Loucy (cell line): ENCODE results near the gene URI1.

ENCODE experiments used
- H2AFZ ChIP-seq: fragments of 200-600 bp; sonication (generic); 2 replicates; pipeline ENCODE4 v1.6.0; 2016; ENCODE audit warnings: antibody characterized with exemption, mild to moderate bottlenecking, low read length, moderate library complexity
- H3F3A ChIP-seq: fragments of 200-600 bp; 2 replicates; pipeline ENCODE4 v1.6.0; 2016; ENCODE audit warnings: antibody characterized with exemption, low read depth, mild to moderate bottlenecking
- H3K27me3 ChIP-seq: fragments of 200-600 bp; sonication (generic); 2 replicates; pipeline ENCODE4 v1.6.1; 2014; ENCODE audit warnings: low read length, mild to moderate bottlenecking; ENCODE audit not compliant: insufficient read depth, poor library complexity, severe bottlenecking
- H3K36me3 ChIP-seq: fragments of 200-600 bp; sonication (generic); 2 replicates; pipeline ENCODE4 v1.6.1; 2016; ENCODE audit warnings: low read length; ENCODE audit not compliant: insufficient read depth
- H3K4me1 ChIP-seq: fragments of 200-600 bp; sonication (generic); 2 replicates; pipeline ENCODE4 v1.5.1; 2014; ENCODE audit warnings: low read length, mild to moderate bottlenecking; ENCODE audit not compliant: insufficient read depth, poor library complexity, severe bottlenecking
- H3K4me2 ChIP-seq: fragments of 200-600 bp; sonication (generic); 2 replicates; pipeline ENCODE4 v1.6.0; 2014; ENCODE audit warnings: antibody characterized with exemption, low read length, low read depth, mild to moderate bottlenecking; ENCODE audit not compliant: poor library complexity, severe bottlenecking
- H3K4me3 ChIP-seq: fragments of 200-600 bp; sonication (generic); 2 replicates; pipeline ENCODE4 v1.5.1; 2014; ENCODE audit warnings: low read length, mild to moderate bottlenecking, mixed read lengths; ENCODE audit not compliant: poor library complexity, severe bottlenecking
- H3K79me2 ChIP-seq: fragments of 200-600 bp; sonication (generic); 2 replicates; pipeline ENCODE4 v1.6.1; 2014; ENCODE audit warnings: low read length; ENCODE audit not compliant: insufficient read depth
- H3K9ac ChIP-seq: fragments of 200-600 bp; sonication (generic); 2 replicates; pipeline ENCODE4 v1.6.0; 2014; ENCODE audit warnings: mild to moderate bottlenecking, low read depth, low read length, moderate library complexity; ENCODE audit not compliant: poor library complexity, severe bottlenecking
- H3K9me2 ChIP-seq: fragments of 200-600 bp; sonication (generic); replicated peaks from 2 replicates; pipeline ENCODE4 v1.6.1; 2016; ENCODE audit warnings: low read depth, low read length, mixed read lengths
- H3K9me3 ChIP-seq: fragments of 200-600 bp; sonication (generic); 2 replicates; pipeline ENCODE4 v1.6.1; 2014; ENCODE audit warnings: mild to moderate bottlenecking, antibody characterized with exemption, low read length, low read depth; ENCODE audit not compliant: insufficient read depth
- H4K20me1 ChIP-seq: fragments of 200-600 bp; sonication (generic); 2 replicates; pipeline ENCODE4 v1.6.0; 2014; ENCODE audit warnings: antibody characterized with exemption, low read length, mild to moderate bottlenecking; ENCODE audit not compliant: insufficient read depth, poor library complexity, severe bottlenecking
- EZH2phosphoT487 ChIP-seq: fragments of 200-600 bp; IDR thresholded peaks from 2 replicates; pipeline ENCODE4 v1.6.1; 2018; ENCODE audit warnings: antibody characterized with exemption, mild to moderate bottlenecking, moderate library complexity, borderline replicate concordance
- TF ChIP-seq, protein P1 (sequence below): fragments of 200-600 bp; sonication (generic); conservative IDR thresholded peaks from 2 replicates; pipeline ENCODE4 v1.5.1; 2014; ENCODE audit warnings: mild to moderate bottlenecking, antibody characterized with exemption, low read length

The URI1 gene

DNA sequence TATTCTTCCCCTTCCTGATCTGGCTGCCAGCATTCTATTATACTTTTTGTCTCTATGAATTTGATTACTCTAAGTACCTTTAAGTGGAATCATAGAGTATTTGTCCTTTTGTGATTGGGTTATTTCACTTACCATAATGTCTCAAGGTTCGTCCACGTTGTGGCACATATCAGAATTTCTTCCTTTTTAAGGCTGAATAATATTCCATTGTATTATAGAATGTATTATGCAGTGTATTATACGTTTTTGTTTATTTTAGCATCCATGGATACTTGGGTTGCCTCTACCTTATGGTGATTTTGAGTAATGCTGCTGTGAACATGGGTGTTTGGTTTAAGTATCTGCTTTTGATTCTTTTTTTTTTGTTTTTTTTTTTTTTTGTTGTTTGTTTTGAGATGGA lies 19.3 kb downstream of the URI1 start:
- TF ChIP-seq EZH2phosphoT487: no peak
- TF ChIP-seq, protein P1, sequence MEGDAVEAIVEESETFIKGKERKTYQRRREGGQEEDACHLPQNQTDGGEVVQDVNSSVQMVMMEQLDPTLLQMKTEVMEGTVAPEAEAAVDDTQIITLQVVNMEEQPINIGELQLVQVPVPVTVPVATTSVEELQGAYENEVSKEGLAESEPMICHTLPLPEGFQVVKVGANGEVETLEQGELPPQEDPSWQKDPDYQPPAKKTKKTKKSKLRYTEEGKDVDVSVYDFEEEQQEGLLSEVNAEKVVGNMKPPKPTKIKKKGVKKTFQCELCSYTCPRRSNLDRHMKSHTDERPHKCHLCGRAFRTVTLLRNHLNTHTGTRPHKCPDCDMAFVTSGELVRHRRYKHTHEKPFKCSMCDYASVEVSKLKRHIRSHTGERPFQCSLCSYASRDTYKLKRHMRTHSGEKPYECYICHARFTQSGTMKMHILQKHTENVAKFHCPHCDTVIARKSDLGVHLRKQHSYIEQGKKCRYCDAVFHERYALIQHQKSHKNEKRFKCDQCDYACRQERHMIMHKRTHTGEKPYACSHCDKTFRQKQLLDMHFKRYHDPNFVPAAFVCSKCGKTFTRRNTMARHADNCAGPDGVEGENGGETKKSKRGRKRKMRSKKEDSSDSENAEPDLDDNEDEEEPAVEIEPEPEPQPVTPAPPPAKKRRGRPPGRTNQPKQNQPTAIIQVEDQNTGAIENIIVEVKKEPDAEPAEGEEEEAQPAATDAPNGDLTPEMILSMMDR: no peak

DNA sequence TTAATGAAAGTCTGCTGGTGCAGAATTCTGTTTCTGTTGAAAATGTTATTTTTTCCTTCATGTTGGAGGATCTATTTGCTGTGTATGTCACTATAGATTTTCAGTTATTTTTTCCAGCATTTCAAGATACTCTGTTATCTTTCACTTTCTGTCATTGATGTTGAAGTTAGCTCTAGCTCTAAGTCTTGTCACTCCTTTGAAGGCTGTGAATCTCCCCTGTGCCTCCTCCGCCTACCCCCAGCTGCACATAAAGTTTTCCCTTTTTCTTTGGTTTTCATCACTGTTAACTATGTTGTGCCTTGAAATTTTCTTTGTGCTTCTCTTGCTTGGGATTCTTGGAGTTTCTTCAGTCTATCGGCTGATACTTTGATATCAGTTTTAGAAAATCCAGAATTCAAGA lies 20.8 kb downstream of the URI1 start:
- Histone ChIP-seq H3K9me3 (no peaks in the 10 kb centered on the region), H3K9ac (no peak overlapping the region), H3K79me2 (peaks cover 99% of the 10 kb centered on the region), H3K4me1 (peaks cover 24% of the 10 kb centered on the region), H3K9me2 (no peaks in the 10 kb centered on the region), H2AFZ (no peak overlapping the region), H3K4me2 (no peak overlapping the region), H4K20me1 (peaks cover 86% of the 10 kb centered on the region), H3F3A (no peaks in the 10 kb centered on the region), H3K27me3 (no peaks in the 10 kb centered on the region), H3K36me3 (peaks cover 3% of the 10 kb centered on the region; the same call in 1 of the 2 replicates), H3K4me3 (no peak overlapping the region)
- TF ChIP-seq, protein P1: no peak
- no peak for TF ChIP-seq EZH2phosphoT487

More for the DNA sequence above, 19.3 kb downstream of the URI1 start:
- Histone ChIP-seq H3K36me3 (peaks cover 3% of the 10 kb centered on the region; the same call in 1 of the 2 replicates), H4K20me1 (peaks cover 82% of the 10 kb centered on the region), H3K9me3 (no peaks in the 10 kb centered on the region), H3K9me2 (no peaks in the 10 kb centered on the region), H3F3A (no peaks in the 10 kb centered on the region), H3K79me2 (peaks cover 99% of the 10 kb centered on the region), H3K4me2 (no peak overlapping the region), H3K27me3 (no peaks in the 10 kb centered on the region), H3K4me3 (no peak overlapping the region), H3K4me1 (peaks cover 12% of the 10 kb centered on the region), H3K9ac (no peak overlapping the region), H2AFZ (no peak overlapping the region)

DNA sequence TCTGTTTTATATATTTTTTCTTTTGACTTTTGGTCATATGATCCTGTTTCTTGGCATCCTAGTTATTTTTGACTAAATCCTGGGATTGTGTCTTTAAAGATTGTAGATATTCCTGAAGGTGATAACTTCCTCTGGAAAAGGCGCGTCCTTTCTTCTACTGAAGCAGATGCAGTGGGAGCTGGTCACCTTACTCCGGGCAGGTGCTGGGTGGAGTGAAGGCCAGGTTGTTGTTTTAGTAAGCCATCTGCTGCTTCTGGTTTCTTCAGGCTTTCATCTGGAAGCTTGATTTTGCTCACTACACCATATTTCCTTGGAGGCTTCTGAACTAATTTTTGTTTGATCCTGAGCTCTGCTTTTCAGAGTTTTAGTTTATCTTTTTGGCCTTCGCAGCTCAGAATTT lies 21.5 kb downstream of the URI1 start:
- H3K79me2 ChIP-seq: peaks cover 97% of the 10 kb centered on the region
- H3K9me2 ChIP-seq: no peaks in the 10 kb centered on the region
- H3K4me2 ChIP-seq: no peak overlapping the region
- no peak overlapping the region for H3K4me3 ChIP-seq
- TF ChIP-seq, protein P1: no peak
- TF ChIP-seq EZH2phosphoT487: no peak
- no peaks in the 10 kb centered on the region for H3K9me3 ChIP-seq
- peaks cover 3% of the 10 kb centered on the region; the same call in 1 of the 2 replicates for H3K36me3 ChIP-seq
- H2AFZ ChIP-seq: no peak overlapping the region
- no peaks in the 10 kb centered on the region for H3F3A ChIP-seq
- no peaks in the 10 kb centered on the region for H3K27me3 ChIP-seq
- no peak overlapping the region for H3K9ac ChIP-seq
- peaks cover 84% of the 10 kb centered on the region for H4K20me1 ChIP-seq
- peaks cover 24% of the 10 kb centered on the region for H3K4me1 ChIP-seq
